HG03571 (cell line): ENCODE data around the gene RCN1.
"Not testable (repeated sequence)": the region's sequence is repeated elsewhere in the genome, so short reads cannot be mapped to it uniquely, and the experiment has no call there.

Source experiments
- ATAC-seq: cut with Tn5 transposase; IDR thresholded peaks from one replicate; pipeline ENCODE4 v1.9.1; 2021; ENCODE audit not compliant: unreplicated experiment

Gene RCN1

DNA sequence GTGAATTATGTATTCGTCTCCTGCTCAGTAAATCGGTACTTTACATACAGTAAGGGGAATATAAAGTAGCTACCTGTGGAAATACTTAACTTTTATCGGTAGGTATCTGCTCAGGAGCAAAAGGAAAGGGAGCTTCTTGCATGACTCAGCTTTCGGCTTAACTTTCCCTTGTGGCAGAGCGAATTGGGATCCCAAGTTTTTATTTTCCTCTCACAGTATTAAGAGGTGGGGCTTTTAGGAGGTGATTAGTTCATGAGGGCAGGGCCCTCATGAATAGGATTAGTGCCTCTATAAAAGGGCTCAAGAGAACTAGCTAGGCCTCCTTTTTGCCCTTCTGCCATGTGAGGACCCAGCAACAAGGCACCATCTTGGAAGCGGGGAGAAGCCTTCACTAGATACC is 18.7 kb downstream of the RCN1 start:
- no peak for ATAC-seq

DNA sequence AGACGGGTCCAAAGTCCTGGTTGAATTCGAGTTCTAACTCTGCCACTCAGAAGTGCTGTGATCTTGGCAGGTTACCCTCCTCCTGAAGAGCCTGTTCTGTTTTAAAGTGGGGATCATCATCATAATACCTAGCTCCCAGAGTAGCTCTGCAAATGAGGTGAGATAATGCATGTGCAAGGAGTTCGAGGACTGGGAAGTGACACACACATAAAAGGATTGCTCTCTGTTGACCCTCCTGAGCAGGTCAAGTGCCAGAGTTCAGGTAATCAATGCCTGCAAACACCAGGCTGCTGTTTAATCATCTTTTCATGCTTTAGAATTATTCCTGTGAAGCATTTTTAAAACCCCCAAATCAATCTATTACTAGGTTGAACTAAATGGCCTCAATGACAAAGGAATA is 19.9 kb downstream of the RCN1 start:
- no peak for ATAC-seq

DNA sequence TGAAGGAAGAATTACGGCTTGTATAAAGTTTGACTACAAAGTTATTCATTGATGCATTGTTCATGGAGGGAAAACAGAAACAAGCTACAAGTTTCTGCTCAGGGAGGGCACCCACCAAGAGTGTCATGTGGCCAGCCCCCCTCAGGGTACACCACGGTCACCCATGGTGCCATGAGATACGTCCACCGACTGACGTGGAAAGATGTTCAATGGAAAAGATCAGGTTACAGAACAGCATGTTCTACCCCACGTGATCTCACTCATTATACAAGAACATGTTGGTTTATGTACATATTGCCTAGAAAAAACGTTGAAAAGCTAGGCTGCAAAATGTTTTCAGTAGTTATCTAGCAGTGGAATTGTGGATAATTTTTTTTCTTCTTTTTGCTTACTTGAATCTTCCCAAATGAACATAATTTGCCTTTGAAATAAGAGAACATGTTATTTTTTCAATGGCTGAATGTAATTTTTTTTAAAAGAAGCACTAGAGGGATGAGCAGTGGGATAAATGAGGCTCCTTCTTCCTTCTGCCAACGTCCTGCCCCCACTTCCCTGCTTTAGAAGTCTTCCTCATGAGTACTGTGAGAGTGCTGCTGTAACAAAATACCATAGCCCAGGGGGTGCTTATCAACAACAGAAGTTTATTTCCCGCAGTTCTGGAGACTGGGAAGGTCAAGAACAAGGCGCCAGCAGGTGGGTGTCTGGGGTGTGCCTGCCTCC is 22.5 kb downstream of the RCN1 start:
- no peak for ATAC-seq

DNA sequence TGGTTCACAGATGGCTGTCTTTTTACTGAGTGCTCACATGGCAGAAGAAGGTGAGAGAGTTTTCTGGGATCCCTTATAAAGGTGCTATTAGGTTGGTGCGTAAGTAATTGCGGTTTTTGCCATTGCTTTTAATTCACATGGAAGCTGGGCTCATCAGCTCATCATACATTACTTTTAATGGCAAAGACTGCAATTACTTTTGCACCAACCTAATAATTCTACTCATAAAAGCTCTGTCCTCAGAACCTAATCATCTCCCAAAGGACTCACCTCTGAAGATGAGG is 23.0 kb downstream of the RCN1 start:
- no peak for ATAC-seq

DNA sequence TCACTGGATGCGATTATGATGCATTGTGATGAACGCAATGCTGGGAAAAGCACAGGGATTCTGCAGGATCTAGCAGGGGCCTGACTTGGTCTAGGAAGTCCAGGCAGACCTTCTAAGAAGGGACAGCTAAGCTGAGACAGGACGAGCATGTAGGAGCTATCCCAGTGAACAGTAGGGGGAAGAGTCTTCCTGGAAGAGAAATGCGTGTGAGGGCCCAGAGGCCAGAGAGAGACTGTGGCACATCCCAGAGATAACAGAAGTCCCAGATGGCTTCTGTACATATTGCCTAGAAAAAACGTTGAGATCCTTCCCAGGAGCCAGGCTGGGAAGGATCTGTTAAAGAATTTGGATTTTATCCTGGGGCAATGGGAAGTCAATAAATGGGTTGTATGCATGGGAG is 24.6 kb downstream of the RCN1 start:
- ATAC-seq = no peak

DNA sequence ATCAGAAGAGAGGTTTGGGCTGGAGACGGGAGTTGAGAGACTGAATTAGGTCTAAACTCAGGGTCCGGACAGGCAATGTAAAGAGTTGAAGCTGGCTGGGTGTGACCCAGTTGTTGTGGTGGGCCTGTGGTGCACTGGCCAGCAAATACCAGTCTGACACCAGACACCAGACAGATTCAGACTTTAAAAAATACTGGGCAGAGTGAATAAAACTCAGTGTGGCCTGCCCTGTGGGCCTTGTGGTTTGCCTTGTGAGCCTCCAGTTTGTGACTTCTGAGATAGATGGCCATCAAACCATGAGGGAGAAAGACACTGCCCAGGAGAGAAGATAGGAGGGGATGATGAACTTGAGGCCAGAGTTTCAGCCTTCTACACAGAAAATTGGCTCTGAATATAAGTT is 25.8 kb downstream of the RCN1 start:
- ATAC-seq = no peak

DNA sequence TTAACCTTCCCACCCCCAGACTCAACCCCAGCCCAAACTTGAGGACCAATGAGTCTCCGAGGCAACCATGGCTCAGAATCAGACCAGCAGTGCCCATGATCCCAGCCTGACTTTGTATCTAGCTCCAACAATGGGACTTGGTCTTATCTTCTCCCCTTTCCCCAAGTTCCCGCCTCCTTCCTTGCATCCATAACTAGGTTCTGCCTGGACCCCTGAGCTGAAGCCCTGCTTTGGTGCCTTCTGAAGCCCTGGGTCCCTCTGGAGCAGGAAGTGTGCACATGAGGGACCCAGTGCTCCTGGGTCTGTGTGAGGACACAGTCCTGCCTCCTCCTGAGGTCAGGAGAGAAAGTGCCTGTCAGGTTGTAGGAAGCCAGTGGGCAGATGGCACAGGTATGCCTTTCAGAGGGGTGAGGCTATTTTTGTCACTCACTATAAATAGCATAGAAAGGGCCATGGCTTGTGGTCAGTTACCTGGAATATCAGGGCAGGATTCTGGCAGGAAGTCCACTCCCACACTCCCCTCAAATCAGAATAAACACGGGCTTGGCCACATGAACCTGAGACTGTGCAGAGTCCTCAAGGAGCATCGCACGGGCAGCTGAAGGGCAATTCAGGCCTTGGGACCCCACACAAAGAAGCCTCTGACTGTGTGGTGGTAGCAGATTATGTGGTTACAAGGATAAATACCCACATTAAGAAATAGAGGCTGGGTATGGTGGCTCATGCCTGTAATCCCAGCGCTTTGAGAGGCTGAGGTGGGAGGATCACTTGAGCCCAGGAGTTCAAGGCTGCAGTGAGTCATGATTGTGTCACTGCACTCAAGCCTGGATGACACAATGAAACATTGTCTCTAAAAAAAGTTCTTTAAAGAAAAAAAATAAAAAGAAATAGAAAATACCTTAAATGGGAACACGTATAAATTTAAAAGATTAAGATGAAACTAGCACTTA is 27.4 kb downstream of the RCN1 start:
- no peak for ATAC-seq

DNA sequence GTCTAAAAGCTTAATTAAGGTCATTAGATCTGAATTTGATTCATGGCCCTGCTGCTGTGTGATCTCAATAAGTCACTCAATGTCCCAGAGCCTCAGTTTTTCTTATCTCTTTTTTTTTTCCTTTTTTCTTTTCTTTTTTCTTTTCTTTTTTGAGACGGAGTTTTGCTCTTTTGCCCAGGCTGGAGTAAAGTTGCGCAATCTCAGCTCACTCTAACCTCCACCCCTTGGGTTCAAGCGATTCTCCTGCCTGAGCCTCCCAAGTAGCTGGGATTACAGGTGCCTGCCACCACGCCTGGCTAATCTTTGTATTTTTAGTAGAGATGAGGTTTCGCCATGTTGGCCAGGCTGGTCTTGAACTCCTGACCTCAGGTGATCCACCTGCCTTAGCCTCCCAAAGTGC is 28.3 kb downstream of the RCN1 start:
- not testable (repeated sequence) for ATAC-seq

DNA sequence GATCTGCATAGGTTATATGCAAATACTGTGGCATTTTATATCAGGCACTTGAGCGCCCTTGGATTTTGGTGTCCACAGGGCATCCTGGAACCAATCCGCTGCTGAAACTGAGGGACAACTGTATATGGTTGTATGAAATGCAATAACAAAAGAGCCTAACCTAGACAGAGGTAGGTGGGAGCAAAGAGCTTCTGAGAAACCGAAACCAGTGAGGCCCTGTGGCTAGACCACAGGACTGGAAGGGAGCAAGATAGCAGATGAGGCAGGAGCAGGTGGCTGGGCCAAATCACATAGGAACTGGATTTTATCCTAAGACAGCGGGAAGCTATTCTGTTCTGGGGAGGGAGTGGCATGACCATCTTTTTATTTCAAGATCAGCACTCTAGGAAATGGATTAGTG is 30.1 kb downstream of the RCN1 start:
- no peak for ATAC-seq

DNA sequence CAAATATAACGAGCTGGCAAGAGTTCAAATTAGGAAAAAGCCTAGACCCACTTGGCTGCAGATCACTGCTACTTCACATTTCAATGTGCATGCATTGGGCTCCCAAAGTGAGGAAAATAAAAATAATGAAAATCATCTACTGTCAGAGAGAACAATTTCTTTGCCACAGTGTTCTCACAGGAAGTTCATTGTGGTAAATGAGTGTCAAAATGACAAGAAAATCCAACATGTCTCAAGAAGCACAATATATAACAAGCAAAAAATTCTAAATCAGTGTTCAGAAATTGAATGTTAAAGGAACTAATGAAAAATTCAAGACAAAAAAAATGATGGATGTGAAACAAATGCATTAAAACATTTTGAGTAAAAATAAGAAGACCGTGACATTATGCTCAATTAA is 31.3 kb downstream of the RCN1 start:
- ATAC-seq = no peak

DNA sequence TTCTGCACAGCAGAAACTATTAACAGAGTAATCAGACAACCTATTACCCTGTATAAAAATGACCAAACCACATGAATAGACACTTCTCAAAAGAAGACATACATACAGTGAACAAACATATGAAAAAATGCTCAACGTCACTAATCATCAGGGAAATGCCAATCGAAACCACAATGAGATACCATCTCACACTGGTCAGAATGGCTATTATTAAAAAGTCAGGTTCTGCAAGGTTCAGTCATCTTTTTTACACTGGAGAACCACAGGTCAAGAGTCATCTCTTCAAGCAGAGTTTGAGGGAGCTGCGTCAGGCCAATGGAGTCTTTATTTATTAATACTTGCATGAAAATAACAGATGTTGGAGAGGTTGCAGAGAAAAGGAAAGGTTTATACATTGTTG is 40.4 kb downstream of the RCN1 start:
- ATAC-seq = no peak

DNA sequence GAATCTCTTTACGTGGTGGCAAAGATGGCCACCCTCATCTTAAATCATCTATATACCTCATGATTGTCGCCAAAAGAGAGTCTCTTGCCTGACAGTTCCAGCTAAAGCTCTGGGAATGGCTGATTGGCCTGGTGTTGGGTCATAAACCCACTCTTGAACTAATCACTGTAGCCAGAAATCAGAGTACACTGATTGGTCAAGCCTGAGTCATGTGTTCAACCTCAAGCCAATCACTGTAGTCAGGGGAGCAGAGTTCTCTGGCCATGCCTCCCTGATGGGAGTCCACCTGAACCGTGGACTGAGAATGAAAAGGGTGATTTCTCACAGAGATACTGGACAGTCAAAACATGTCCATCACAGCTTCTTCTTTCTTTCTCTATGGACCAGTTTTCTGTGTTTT is 45.8 kb downstream of the RCN1 start:
- ATAC-seq = no peak

DNA sequence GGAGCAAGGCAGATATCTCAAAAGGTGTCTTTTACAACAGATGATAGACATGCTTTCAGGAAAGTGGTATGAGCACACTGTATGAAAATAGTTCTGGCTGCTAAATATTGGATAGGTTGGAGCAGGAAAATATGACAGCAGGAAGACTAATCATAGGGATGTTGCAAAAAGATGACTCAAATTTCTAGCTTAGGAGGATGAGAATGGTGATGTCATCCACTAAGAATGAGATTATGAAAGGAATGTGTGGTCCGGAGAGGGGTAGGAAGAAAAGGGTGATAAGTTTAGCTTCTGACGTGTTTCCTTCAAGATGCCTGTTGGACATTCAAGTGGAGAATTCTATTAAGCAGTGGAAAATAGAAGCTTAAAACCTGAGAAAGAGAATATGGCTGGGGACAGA is 46.4 kb downstream of the RCN1 start:
- ATAC-seq = no peak

DNA sequence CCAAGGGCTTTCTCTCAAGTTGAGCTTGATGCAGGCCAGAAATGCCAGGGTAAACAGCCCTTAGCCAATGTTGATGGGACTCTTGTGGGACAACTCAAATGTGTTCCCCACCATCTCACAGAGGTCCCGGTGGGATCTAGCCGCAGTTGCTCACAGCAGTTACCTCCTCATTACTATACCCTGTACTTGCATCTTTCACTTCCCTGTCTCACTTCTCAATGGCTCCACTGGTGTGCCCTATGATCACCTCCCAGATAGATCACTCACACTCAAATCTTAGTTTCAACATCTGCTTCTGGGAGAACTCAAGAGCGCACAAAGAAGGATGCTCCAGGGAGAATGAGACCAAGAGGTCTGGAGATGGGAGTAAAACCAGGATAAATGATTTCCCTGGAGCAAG is 47.0 kb downstream of the RCN1 start:
- no peak for ATAC-seq

DNA sequence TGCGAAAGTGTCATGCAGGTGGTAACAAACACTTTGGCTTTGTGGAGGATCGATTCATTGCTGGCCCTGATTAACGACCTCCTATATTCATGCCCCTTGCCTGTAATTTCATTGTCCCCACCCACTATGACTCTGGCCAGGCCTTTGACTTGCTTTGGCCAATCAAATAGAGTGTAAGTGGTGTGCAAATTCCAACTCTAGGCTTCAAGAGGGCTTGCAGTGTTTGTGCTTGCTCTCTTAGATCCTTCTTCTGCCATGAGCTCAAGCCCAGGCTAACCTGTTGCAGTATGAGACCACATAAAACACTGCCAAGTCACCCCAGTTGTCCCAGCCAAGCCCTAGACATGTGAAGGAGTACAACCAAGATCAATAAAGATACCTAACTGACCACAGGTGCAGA is 48.0 kb downstream of the RCN1 start:
- no peak for ATAC-seq

DNA sequence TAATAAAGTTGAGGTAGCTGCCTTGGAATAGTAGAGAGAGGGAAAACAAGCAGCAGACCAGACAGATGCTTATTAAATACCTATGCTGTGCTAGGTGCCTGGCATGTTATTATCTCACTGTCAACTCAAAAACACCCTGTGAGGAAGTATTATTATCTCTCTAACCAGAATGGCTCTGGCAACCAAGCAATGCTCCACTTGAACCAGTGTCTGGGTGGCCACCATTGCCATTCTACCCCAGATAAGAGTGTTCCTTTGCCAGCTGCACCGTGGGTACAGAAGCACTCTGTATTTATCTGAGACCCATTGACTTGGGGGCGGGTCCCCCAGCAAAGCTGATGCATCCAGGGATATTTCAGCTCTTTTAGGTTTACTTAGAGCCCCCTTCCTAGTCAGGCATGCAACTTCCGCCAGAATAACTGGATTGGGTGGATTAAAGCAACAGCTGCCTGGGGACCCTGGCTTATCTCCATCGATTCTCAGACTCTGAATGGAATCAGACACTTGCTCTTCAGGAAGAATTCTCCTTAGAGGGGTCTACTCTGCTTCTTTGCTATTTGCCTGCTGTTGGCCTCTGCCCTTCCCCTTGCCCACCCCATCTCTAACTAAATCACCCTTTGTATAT is 49.1 kb downstream of the RCN1 start:
- ATAC-seq = no peak

DNA sequence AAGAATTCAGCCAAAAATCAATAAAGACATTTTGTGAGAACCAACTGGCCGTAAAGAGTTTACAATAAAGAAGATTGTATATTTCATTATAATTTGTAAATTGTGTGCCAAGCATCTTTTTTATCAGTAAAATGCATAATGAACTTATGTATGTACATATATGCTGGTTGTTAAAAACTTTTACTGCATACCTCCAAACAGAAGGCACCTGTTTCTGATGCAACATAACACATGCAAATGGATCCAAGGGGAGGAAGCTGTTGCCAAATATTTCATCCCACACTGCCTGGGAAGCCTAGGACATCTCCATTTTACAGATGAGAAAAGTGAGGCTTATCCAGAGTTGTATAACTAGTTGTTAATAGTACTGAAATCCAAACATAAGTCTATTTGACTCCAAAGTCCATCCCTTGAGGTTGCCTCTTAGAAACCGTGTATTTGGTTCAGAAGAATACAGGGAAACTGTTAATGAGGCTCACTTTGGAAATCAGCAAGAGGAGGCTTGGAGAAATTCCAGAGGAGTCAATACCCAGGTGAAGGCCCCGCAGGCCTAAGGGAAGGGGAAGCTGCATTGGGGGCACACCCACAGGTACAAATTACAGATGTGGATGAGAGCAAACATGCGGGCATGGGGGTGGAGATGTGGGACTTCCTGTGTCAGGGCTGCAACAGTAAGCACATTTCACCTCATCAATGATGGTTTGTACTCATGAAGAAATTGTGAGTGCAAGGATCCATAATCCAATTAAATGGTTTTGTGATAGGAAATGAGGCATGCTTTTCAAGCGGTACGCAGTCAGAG is 51.1 kb downstream of the RCN1 start:
- ATAC-seq = no peak

DNA sequence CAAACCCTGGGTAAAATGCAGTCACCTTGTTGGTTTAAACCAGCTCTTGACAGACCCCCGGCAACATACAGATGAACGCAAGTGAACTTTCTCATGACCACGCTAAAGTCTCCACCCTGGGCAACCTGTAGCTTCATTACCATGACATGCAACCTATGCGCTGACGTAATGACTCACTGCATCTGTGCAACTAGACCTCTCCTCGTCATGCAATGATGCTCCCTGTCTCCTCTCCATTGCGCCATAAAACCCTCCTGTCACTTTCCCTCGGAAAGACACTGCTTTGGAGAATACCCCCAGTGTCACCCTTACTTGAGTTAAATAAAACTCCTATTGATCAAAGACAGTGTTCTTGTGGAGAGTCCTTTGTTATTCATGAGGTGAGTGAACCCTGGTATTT is 52.5 kb downstream of the RCN1 start:
- no peak for ATAC-seq

DNA sequence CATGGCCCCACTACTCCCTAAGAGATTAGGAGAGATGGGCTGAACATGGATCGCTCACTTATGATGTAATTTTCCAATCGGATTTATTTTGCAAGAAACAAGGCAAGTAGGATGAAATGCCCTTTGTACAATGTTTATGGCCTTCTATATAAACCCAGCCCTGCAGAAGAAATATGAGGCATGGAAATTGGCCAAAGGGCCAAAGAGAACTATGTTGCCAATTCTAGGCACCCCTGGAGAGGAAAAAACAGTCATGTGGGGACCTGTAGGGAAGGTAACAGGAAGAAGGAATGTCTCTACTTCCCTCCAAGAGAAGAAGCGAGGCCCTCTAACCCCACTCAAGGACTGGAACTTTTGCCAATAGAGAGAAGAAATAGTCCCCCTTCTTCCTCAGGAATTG is 54.4 kb downstream of the RCN1 start:
- no peak for ATAC-seq

DNA sequence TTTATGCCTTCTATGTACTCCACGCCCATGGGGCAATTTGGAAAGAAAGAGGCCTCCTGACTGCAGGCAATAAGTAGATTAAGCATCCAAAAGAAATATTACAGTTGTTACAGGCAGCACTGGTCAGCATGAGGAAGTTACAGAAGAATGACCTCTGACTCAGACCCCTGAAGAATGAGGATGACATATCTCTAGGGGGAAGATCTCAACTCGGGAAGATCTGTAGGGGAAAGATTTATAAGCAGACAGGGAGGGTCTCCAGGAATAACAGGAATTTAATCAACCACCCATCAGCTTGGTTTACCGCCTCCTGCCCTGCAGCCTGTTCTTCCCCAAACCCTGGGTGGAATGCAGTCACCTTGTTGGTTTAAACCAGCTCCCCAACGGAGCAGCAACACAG is 58.0 kb downstream of the RCN1 start:
- no peak for ATAC-seq

DNA sequence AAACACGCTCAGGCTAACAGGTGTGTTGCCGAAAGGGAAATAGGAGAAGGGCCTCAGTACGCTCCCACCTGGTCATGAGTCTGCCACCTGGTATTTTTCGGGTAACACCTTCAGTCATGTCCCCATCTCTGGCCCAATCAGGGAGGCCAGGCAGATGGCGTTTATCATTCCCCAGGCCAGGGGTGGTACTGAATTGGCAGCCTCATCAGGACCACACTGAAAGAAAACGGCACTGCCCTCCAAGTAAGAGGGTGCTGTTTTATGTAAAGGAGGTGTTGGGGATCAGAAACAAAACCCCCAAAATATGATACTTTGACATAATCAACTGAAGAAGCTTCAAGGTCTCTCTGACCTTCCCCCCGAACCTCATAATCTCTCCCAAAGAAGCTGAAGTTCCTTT is 58.9 kb downstream of the RCN1 start:
- no peak for ATAC-seq
